Caco-2 (cell line): ENCODE results near the gene TMEM131L. TPM values are rescaled to one million over a fixed set of nuclear protein-coding genes. Genes with fewer than 3 reads are reported as not detected.

Source experiments
- BruUV-seq: library from RNA; stranded (reverse); fragments of 400-500 nt; replicated peaks from 2 replicates; lab custom pipeline; 2021; lab: Mats Ljungman, UMichigan
- CTCF ChIA-PET: fragments of 300-600 bp; sonication (Branson Sonifier 250); formaldehyde crosslinking; loops from one replicate; lab custom pipeline; 2022; ENCODE audit warnings: antibody characterized with exemption; lab: Charles Lee
- POLR2A ChIA-PET: fragments of 300-600 bp; sonication (Branson Sonifier 250); formaldehyde crosslinking; loops from one replicate; lab custom pipeline; 2022; ENCODE audit warnings: antibody characterized with exemption; lab: Charles Lee
- DNase-seq, 2 experiments: peaks; one replicate each; pipeline versions ENCODE4 v3.0.0 to v3.0.0-alpha.2; 2020 to 2022
- H3K27me3 ChIP-seq: replicated peaks from 2 replicates; pipeline ENCODE4 v1.6.0; 2011; ENCODE audit warnings: low read length; ENCODE audit not compliant: control insufficient read depth, insufficient read depth
- H3K36me3 ChIP-seq: 2 replicates; pipeline ENCODE4 v1.5.1; 2011; ENCODE audit warnings: low read length; ENCODE audit not compliant: control insufficient read depth, insufficient read depth
- H3K4me1 ChIP-seq: fragments of 250-450 bp; sonication (Bioruptor Pico); 2 replicates; pipeline ENCODE4 v1.5.1; 2020; ENCODE audit warnings: mild to moderate bottlenecking
- H3K4me3 ChIP-seq: 2 replicates; pipeline ENCODE4 v1.5.1; 2011; ENCODE audit warnings: low read depth, mild to moderate bottlenecking, control low read depth, low read length
- H3K9me3 ChIP-seq: fragments of 250-450 bp; sonication (Bioruptor Pico); 2 replicates; pipeline ENCODE4 v1.5.1; 2020; ENCODE audit warnings: mild to moderate bottlenecking, moderate library complexity
- H3K27ac Mint-ChIP-seq: one replicate; pipeline ENCODE4 v1.8.0; 2022; ENCODE audit warnings: mixed read lengths; ENCODE audit not compliant: unreplicated experiment
- H3K27me3 Mint-ChIP-seq: one replicate; pipeline ENCODE4 v1.8.0; 2022; ENCODE audit warnings: mixed read lengths; ENCODE audit not compliant: insufficient read depth, unreplicated experiment
- H3K36me3 Mint-ChIP-seq: one replicate; pipeline ENCODE4 v1.8.0; 2022; ENCODE audit warnings: mild to moderate bottlenecking, mixed read lengths; ENCODE audit not compliant: insufficient read depth, unreplicated experiment
- H3K4me1 Mint-ChIP-seq: one replicate; pipeline ENCODE4 v1.8.0; 2022; ENCODE audit warnings: low read depth, mixed read lengths; ENCODE audit not compliant: unreplicated experiment
- H3K4me3 Mint-ChIP-seq: one replicate; pipeline ENCODE4 v1.8.0; 2022; ENCODE audit warnings: mild to moderate bottlenecking, moderate library complexity, mixed read lengths; ENCODE audit not compliant: unreplicated experiment
- H3K9me3 Mint-ChIP-seq: one replicate; pipeline ENCODE4 v1.8.0; 2022; ENCODE audit warnings: mixed read lengths; ENCODE audit not compliant: unreplicated experiment
- CTCF ChIP-seq, 2 experiments: fragments of 200-600 bp in 1 of 2; IDR thresholded peaks; 1 replicate in 1 of 2; 2 replicates in 1 of 2; pipeline versions ENCODE4 v1.5.1 to v1.8.0; 2011 to 2022; ENCODE audit warnings: antibody characterized with exemption in 1 of 2, control low read depth in 1 of 2, inconsistent platforms in 1 of 2, low read depth in 1 of 2, low read length in 1 of 2, mild to moderate bottlenecking in 1 of 2, moderate library complexity in 1 of 2; ENCODE audit not compliant: insufficient read depth in 1 of 2, severe bottlenecking in 1 of 2, unreplicated experiment in 1 of 2
- intact Hi-C: fragments of 100-400 bp; cut with micrococcal nuclease; formaldehyde crosslinking; loops from one replicate; pipeline ENCODE4 v1.10.0; 2022; ENCODE audit not compliant: unreplicated experiment
- total RNA-seq: library from RNA; stranded (reverse); gene quantifications from 2 replicates; pipeline ENCODE4 v1.2.3, GENCODE V29; 2022

Gene TMEM131L
- total RNA-seq, 1 experiment from 2014 or later: 20.8 TPM

- Histone ChIP-seq H3K4me3 (no peak overlapping the region), H3K27me3 (no peaks in the 10 kb centered on the region), H3K9me3 (no peaks in the 10 kb centered on the region), H3K4me1 (peaks cover 54% of the 10 kb centered on the region), H3K36me3 (no peaks in the 10 kb centered on the region)
- ChIA-PET CTCF (no interaction called here), POLR2A (interaction anchor here (0.6 kb wide), 1 partner anchor 27 kb away, joined by 4 read pairs; no protein-coding TSS in a partner anchor)
- no TSS peak for BruUV-seq
- Mint-ChIP-seq H3K36me3 (peaks cover 36% of the 10 kb centered on the region), H3K4me1 (peaks cover 53% of the 10 kb centered on the region), H3K4me3 (no peak overlapping the region), H3K27me3 (no peaks in the 10 kb centered on the region), H3K27ac (peak overlapping the region; percentile 34), H3K9me3 (no peaks in the 10 kb centered on the region)
- intact Hi-C loops: loop anchor here (1.0 kb wide), 1 partner anchor 40 kb away; no protein-coding TSS in a partner anchor
- TF ChIP-seq CTCF (IDR thresholded peaks at IDR 0.05; ENCODE audit: insufficient read depth in 1 of 2, low read depth in 1 of 2, low read length in 1 of 2, severe bottlenecking in 1 of 2, unreplicated experiment in 1 of 2): no peak
- DNase-seq: no peak
These were observed 57.8 kb downstream of the TMEM131L start for GRCh38 chr4:153523941-153524386.

GRCh38 chr4:153524682-153525081 is 58.5 kb downstream of the TMEM131L start:
- CTCF ChIA-PET: no interaction called here
- H3K4me3 ChIP-seq: no peak overlapping the region
- Mint-ChIP-seq H3K4me1 (peaks cover 46% of the 10 kb centered on the region), H3K27ac (peak overlapping the region; percentile 34), H3K36me3 (peaks cover 36% of the 10 kb centered on the region), H3K4me3 (no peak overlapping the region), H3K9me3 (no peaks in the 10 kb centered on the region), H3K27me3 (no peaks in the 10 kb centered on the region)
- intact Hi-C loops: no loop called here
- peaks cover 48% of the 10 kb centered on the region for H3K4me1 ChIP-seq
- no peak for TF ChIP-seq CTCF (IDR thresholded peaks at IDR 0.05; ENCODE audit: insufficient read depth in 1 of 2, low read depth in 1 of 2, low read length in 1 of 2, severe bottlenecking in 1 of 2, unreplicated experiment in 1 of 2)
- BruUV-seq: no TSS peak
- POLR2A ChIA-PET: no interaction called here
- no peaks in the 10 kb centered on the region for H3K9me3 ChIP-seq
- DNase-seq: no peak
- no peaks in the 10 kb centered on the region for H3K36me3 ChIP-seq
- no peaks in the 10 kb centered on the region for H3K27me3 ChIP-seq

- CTCF ChIA-PET: no interaction called here
- H3K4me3 ChIP-seq: no peak overlapping the region
- POLR2A ChIA-PET: no interaction called here
- no peaks in the 10 kb centered on the region for H3K9me3 ChIP-seq
- Mint-ChIP-seq H3K4me3 (no peak overlapping the region), H3K4me1 (peaks cover 27% of the 10 kb centered on the region), H3K36me3 (peaks cover 22% of the 10 kb centered on the region), H3K27me3 (no peaks in the 10 kb centered on the region), H3K27ac (no peak overlapping the region), H3K9me3 (no peaks in the 10 kb centered on the region)
- no peak for DNase-seq
- H3K4me1 ChIP-seq: peaks cover 21% of the 10 kb centered on the region
- TF ChIP-seq CTCF (IDR thresholded peaks at IDR 0.05; ENCODE audit: insufficient read depth in 1 of 2, low read depth in 1 of 2, low read length in 1 of 2, severe bottlenecking in 1 of 2, unreplicated experiment in 1 of 2): no peak
- H3K36me3 ChIP-seq: no peaks in the 10 kb centered on the region
- no TSS peak for BruUV-seq
- no peaks in the 10 kb centered on the region for H3K27me3 ChIP-seq
- intact Hi-C loops: no loop called here
These were observed 61.5 kb downstream of the TMEM131L start for GRCh38 chr4:153527690-153528089.
